Colonic mucosa (tissue), 4 donors: ENCODE results near the gene CPNE5. TPM values are rescaled to one million over a fixed set of nuclear protein-coding genes. Genes with fewer than 3 reads are reported as not detected.

Experiments
- DNase-seq: peaks from one replicate; pipeline ENCODE4 v3.0.0-alpha.2; 2020
- H3K27ac ChIP-seq: fragments of 200-600 bp; one replicate; pipeline ENCODE4 v1.8.0; 2021
- H3K27me3 ChIP-seq: fragments of 200-600 bp; one replicate; pipeline ENCODE4 v1.8.0; 2021
- H3K36me3 ChIP-seq: fragments of 200-600 bp; one replicate; pipeline ENCODE4 v1.8.0; 2021
- H3K4me1 ChIP-seq: fragments of 200-600 bp; one replicate; pipeline ENCODE4 v1.8.0; 2021; ENCODE audit warnings: mild to moderate bottlenecking
- H3K4me3 ChIP-seq: fragments of 200-600 bp; one replicate; pipeline ENCODE4 v1.8.0; 2021
- H3K9ac ChIP-seq, 2 donors: one replicate each; pipeline ENCODE4 v1.7.0; 2013; ENCODE audit warnings: control low read depth in 2 of 2, low read depth in 2 of 2, low read length in 2 of 2
- H3K9me3 ChIP-seq: fragments of 200-600 bp; one replicate; pipeline ENCODE4 v1.8.0; 2021
- CTCF ChIP-seq: fragments of 200-600 bp; IDR thresholded peaks from one replicate; pipeline ENCODE4 v1.8.0; 2022; ENCODE audit warnings: antibody characterized with exemption, mild to moderate bottlenecking
- intact Hi-C: fragments of 100-400 bp; cut with DNase I; formaldehyde crosslinking; loops from one replicate; pipeline ENCODE4 v1.14.1; 2022
- total RNA-seq, 2 donors: library from RNA; stranded (reverse); fragmentation: NEBNext Ultra II Directional in 1 of 2; extraction: Animal tissue kit (Norgen Biotek cat#: 25700) in 1 of 2; gene quantifications; one replicate each; pipeline ENCODE4 v1.2.1, GENCODE V29; 2021
- donor health status: healthy.
- donor health status: DM: no; HTN: no; CAD: no.
- donor health status: DM: no; HTN: no; CAD: no.

CPNE5 gene
- total RNA-seq, 2 donors from 2014 or later: 4.6 to 8.0 TPM

GRCh38 chr6:36700831-36701230, 138.4 kb downstream of the CPNE5 start:
- no peaks in the 10 kb centered on the region for H3K9me3 ChIP-seq
- H3K36me3 ChIP-seq: no peaks in the 10 kb centered on the region
- no peak overlapping the region for H3K4me3 ChIP-seq
- no peak for DNase-seq
- H3K27me3 ChIP-seq: no peaks in the 10 kb centered on the region
- no peak overlapping the region for H3K9ac ChIP-seq
- H3K27ac ChIP-seq: no peak overlapping the region
- intact Hi-C loops: no loop called here
- no peak for TF ChIP-seq CTCF
- H3K4me1 ChIP-seq: no peaks in the 10 kb centered on the region

GRCh38 chr6:36700071-36700812, 139.0 kb downstream of the CPNE5 start:
- Histone ChIP-seq H3K27ac (no peak overlapping the region), H3K27me3 (no peaks in the 10 kb centered on the region), H3K36me3 (no peaks in the 10 kb centered on the region), H3K4me3 (no peak overlapping the region), H3K4me1 (no peaks in the 10 kb centered on the region), H3K9ac (no peak overlapping the region), H3K9me3 (no peaks in the 10 kb centered on the region)
- no peak for TF ChIP-seq CTCF
- DNase-seq: no peak
- intact Hi-C loops: no loop called here

- H3K9ac ChIP-seq: no peak overlapping the region
- no peaks in the 10 kb centered on the region for H3K27me3 ChIP-seq
- intact Hi-C loops: loop anchor here (10.0 kb wide), 1 partner anchor 285 kb away; no protein-coding TSS in a partner anchor
- no peaks in the 10 kb centered on the region for H3K4me1 ChIP-seq
- H3K9me3 ChIP-seq: no peaks in the 10 kb centered on the region
- TF ChIP-seq CTCF: no peak
- DNase-seq: no peak
- H3K4me3 ChIP-seq: no peak overlapping the region
- no peak overlapping the region for H3K27ac ChIP-seq
- H3K36me3 ChIP-seq: no peaks in the 10 kb centered on the region
These were observed 139.9 kb downstream of the CPNE5 start for GRCh38 chr6:36699348-36699747.

GRCh38 chr6:36698871-36699271, 140.4 kb downstream of the CPNE5 start:
- H3K27me3 ChIP-seq: no peaks in the 10 kb centered on the region
- no peak overlapping the region for H3K9ac ChIP-seq
- H3K27ac ChIP-seq: no peak overlapping the region
- no peaks in the 10 kb centered on the region for H3K36me3 ChIP-seq
- TF ChIP-seq CTCF: no peak
- H3K9me3 ChIP-seq: no peaks in the 10 kb centered on the region
- intact Hi-C loops: loop anchor here (10.0 kb wide), 1 partner anchor 284 kb away; no protein-coding TSS in a partner anchor
- H3K4me3 ChIP-seq: no peak overlapping the region
- no peaks in the 10 kb centered on the region for H3K4me1 ChIP-seq
- no peak for DNase-seq

GRCh38 chr6:36698196-36698595, 141.0 kb downstream of the CPNE5 start:
- intact Hi-C loops: loop anchor here (10.0 kb wide), 1 partner anchor 283 kb away; no protein-coding TSS in a partner anchor
- no peaks in the 10 kb centered on the region for H3K36me3 ChIP-seq
- DNase-seq: no peak
- no peaks in the 10 kb centered on the region for H3K9me3 ChIP-seq
- no peaks in the 10 kb centered on the region for H3K27me3 ChIP-seq
- H3K9ac ChIP-seq: no peak overlapping the region
- H3K27ac ChIP-seq: no peak overlapping the region
- H3K4me1 ChIP-seq: no peaks in the 10 kb centered on the region
- no peak overlapping the region for H3K4me3 ChIP-seq
- TF ChIP-seq CTCF: no peak
